ENCODE results near the gene TMEM45B.
"Not testable (repeated sequence)": the region's sequence is repeated elsewhere in the genome, so short reads cannot be mapped to it uniquely, and the experiment has no call there.

TMEM45B gene

DNA sequence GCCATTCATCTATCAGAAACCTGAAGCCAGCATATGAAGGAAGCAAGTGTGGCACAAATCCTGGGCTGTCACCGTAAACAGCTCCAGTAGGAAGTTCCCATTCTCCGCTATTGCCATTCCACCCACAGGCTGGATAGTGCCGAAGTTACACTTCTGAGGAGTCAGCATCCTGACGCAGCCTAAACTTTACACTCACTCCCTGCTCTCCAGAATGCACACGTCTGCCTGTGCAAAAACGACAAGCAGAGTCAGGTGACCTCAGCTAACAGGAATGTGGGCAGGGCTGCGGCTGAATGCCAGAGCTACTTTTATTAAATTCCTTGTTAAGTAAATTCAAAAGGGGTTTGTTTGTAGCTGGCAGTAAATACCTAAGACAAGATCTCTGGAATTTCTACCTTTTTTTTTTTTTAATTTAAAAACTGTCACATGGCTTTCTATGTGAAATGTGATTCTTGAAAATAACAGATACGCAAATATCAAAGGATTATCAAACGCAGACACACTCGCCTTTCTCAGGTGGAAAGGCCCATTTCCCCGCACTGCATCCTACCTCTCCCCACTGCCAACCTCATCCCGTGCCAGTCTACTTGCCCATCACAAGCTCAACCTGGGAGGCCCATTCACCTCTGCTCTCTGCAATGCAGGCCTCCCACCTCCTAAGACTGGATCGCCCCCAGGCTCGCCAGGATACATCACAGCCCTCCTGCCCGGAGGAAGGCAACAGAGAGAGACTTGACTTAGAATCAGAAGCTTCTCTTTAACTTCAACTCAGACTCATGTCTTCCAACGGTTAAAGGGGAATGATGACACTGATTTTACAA is 46.3 kb downstream of the TMEM45B start:
- TF ChIP-seq, protein P1, sequence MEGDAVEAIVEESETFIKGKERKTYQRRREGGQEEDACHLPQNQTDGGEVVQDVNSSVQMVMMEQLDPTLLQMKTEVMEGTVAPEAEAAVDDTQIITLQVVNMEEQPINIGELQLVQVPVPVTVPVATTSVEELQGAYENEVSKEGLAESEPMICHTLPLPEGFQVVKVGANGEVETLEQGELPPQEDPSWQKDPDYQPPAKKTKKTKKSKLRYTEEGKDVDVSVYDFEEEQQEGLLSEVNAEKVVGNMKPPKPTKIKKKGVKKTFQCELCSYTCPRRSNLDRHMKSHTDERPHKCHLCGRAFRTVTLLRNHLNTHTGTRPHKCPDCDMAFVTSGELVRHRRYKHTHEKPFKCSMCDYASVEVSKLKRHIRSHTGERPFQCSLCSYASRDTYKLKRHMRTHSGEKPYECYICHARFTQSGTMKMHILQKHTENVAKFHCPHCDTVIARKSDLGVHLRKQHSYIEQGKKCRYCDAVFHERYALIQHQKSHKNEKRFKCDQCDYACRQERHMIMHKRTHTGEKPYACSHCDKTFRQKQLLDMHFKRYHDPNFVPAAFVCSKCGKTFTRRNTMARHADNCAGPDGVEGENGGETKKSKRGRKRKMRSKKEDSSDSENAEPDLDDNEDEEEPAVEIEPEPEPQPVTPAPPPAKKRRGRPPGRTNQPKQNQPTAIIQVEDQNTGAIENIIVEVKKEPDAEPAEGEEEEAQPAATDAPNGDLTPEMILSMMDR (IDR thresholded peaks at IDR 0.05) = no peak
- peak; percentile 64 for DNase-seq (ENCODE audit: low spot score)
- Histone ChIP-seq H3K4me3 (no peak overlapping the region), H3K27ac (peak overlapping the region in 1 of 2 donors; percentile 40)

DNA sequence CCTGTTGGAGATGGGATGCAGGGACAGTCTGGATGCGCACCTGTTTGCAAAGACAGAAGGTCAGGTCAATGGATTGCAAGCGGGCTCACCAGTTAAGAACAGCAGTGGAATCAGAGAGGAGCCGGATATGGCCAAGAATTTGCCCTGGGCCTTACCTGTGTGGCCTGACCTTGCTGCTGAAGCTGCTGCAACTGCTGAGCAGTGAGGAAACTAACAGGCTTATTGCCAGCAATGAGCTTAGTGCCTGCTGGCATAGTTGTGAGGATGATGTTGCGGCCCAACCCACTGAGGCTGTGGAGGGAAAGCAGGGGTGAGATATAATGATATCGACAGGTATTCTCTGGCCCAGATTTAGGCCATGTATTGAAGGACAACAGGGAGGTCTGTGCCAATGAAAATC is 49.2 kb downstream of the TMEM45B start:
- TF ChIP-seq, protein P1 (IDR thresholded peaks at IDR 0.05) = no peak
- DNase-seq (ENCODE audit: low spot score) = no peak
- Histone ChIP-seq H3K4me3 (no peak overlapping the region), H3K27ac (no peak overlapping the region)

DNA sequence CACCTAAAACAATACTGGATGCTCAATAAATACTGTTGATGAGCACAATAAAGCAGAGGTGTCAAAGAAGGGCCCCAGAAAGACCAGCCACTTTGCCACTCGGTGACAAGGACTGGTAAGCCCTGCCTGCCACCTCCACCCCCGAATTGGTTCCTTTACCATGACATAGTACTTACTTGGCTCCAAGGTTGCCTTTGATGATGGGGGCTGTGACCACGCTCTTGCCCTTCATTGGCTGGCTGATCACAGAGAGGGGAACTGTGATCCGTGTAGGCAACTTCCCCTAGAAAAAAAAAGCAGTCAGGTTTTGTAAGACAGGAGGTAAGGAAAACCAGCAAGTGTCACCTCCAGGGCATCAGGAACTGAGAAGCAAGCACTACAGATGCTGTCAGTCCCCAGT is 50.1 kb downstream of the TMEM45B start:
- TF ChIP-seq, protein P1 (IDR thresholded peaks at IDR 0.05) = no peak
- peak; percentile 35 for DNase-seq (ENCODE audit: low spot score)
- Histone ChIP-seq H3K27ac (no peak overlapping the region), H3K4me3 (no peak overlapping the region)

DNA sequence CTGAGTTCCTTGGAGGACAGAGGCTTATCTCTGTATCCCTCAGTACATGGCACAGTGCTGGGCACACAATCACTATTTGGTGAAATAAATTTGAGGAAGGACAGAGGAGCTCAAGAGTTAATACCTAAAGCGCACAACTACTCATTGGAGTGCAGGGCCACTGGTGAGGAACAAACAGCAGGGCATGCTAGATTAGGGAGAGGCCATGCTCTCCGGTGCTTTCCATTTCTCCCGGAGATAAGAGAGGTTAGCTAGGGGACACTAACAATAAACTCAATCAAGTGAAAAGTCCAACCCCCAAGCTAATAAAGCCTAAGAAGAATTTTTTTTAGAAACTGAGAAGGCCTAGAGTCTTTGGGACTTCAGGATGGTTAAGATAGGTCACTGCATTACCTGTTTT is 50.7 kb downstream of the TMEM45B start:
- no peak for DNase-seq (ENCODE audit: low spot score)
- H3K27ac ChIP-seq = no peak overlapping the region
- no peak overlapping the region for H3K4me3 ChIP-seq
- TF ChIP-seq, protein P1 (IDR thresholded peaks at IDR 0.05) = no peak

DNA sequence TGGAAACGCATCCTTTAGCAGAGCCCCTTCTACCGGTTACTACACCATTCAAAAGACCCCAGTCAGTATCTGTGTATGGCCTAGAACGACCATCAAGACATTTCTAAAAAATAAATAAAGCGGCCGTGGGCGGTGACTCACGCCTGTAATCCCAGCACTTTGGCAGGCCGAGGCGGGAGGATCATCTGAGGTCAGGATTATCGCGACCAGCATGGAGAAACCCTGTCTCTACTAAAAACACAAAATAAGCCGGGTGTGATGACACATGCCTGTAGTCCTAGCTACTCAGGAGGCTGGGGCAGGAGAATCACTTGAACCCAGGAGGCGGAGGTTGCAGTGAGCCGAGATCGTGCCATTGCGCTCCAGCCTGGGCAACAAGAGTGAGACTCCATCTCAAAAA is 53.0 kb downstream of the TMEM45B start:
- H3K27ac ChIP-seq, H3K4me3 ChIP-seq: not testable (repeated sequence)
- DNase-seq (ENCODE audit: low spot score) = peak; percentile 43

DNA sequence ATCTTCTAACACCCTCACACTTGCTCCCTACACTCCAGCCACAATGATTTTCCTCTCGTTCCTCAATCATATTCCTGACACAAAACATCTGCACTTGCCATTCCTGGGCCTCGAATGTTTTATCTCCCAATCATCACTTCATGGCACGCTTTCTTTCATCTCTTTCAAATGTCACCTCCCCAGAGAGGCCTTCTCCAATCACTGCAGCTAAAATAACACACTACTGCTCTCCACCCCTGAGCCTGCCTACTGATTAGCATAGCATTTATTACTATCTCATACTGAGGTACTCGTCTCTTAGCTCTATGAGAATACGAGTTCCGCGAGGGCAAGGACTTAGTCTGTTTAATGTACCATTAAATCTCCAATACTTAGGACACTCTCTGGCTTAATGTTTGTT is 56.3 kb downstream of the TMEM45B start:
- Histone ChIP-seq H3K4me3 (no peak overlapping the region), H3K27ac (no peak overlapping the region)
- no peak for DNase-seq (ENCODE audit: low spot score)
- TF ChIP-seq, protein P1 (IDR thresholded peaks at IDR 0.05) = no peak

DNA sequence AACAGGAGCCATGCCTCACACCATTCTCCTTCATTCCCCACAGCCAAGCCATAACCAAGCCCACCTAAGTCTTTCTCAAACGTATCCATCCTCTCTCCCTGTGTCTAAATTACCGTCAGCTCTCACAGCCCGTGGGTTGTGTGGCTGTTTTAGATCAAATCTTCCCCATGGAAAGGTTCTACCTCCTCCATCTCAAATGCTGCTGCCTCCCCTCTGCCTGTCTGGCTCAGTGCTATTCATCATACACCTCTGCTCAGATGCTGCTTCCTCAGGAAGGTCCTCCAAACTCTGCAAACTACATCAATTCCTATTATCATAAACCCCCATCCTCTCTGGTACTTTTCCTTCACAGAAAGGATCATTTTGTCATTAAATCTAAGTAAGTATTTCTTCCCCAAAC is 64.7 kb downstream of the TMEM45B start:
- H3K27ac ChIP-seq = no peak overlapping the region
- no peak overlapping the region for H3K4me3 ChIP-seq
- DNase-seq (ENCODE audit: low spot score) = no peak
- TF ChIP-seq, protein P1 (IDR thresholded peaks at IDR 0.05) = no peak

All from coronary artery (tissue), 2 donors.